Naive thymus-derived CD8-positive, alpha-beta T cell (primary cell): Measurements from ENCODE around the gene PIK3R2. TPM values are rescaled to one million over a fixed set of nuclear protein-coding genes. Genes with fewer than 3 reads are reported as not detected.
A peak's percentile ranks its signal among the peaks of the same experiment; 100 is the strongest.

Experiments used
- ATAC-seq, 2 donors: fragments of 150-1000 bp; cut with Tn5 transposase in 1 of 2; sonication (Bioruptor Pico), chemical (Tn5 transposase) in 1 of 2; 1 replicate in 1 of 2; 2 replicates in 1 of 2; pipeline ENCODE4 v1.10.0; 2021; ENCODE audit warnings: mild to moderate bottlenecking in 2 of 2, moderate library complexity in 2 of 2
- POLR2A ChIA-PET: fragments of 350-600 bp; sonication (Branson Sonifier 250); formaldehyde crosslinking; loops from one replicate; lab custom pipeline; 2021; ENCODE audit warnings: antibody characterized with exemption; lab: Charles Lee
- DNase-seq, 10 donors: peaks; one replicate each; pipeline versions ENCODE4 v3.0.0 to v3.0.0-alpha.2; 2020 to 2022
- H3K27ac Mint-ChIP-seq, 10 donors: one replicate each; pipeline ENCODE4 v1.8.0; 2020 to 2022; ENCODE audit warnings: mild to moderate bottlenecking in 10 of 10, mixed read lengths in 10 of 10, moderate library complexity in 4 of 10, inconsistent platforms in 1 of 10
- H3K27me3 Mint-ChIP-seq, 5 donors: one replicate each; pipeline ENCODE4 v1.8.0; 2021 to 2022; ENCODE audit warnings: mixed read lengths in 5 of 5
- H3K36me3 Mint-ChIP-seq, 3 donors: one replicate each; pipeline ENCODE4 v1.8.0; 2020 to 2022; ENCODE audit warnings: mixed read lengths in 3 of 3, mild to moderate bottlenecking in 2 of 3, inconsistent platforms in 1 of 3
- H3K4me1 Mint-ChIP-seq, 4 donors: one replicate each; pipeline ENCODE4 v1.8.0; 2021 to 2022; ENCODE audit warnings: mixed read lengths in 4 of 4
- H3K4me3 Mint-ChIP-seq, 10 donors: one replicate each; pipeline ENCODE4 v1.8.0; 2020 to 2022; ENCODE audit warnings: mild to moderate bottlenecking in 10 of 10, mixed read lengths in 10 of 10, moderate library complexity in 6 of 10, inconsistent platforms in 1 of 10
- H3K9me3 Mint-ChIP-seq, 9 donors: one replicate each; pipeline ENCODE4 v1.8.0; 2020 to 2022; ENCODE audit warnings: mixed read lengths in 9 of 9, mild to moderate bottlenecking in 3 of 9, inconsistent platforms in 1 of 9, moderate library complexity in 1 of 9
- polyA plus RNA-seq, 3 donors: library from polyadenylated mRNA; unstranded; fragments of 300-500 nt; fragmentation: Illumina TruSeq; gene quantifications; one replicate each; pipeline ENCODE4 v1.2.3, GENCODE V29; 2021
- total RNA-seq, 8 experiments: library from RNA in 2 of 8; stranded (reverse) in 2 of 8; gene quantifications; one replicate each; pipeline ENCODE4 v1.2.3 and lab custom pipeline; 2021 to 2026

The PIK3R2 gene
- total and polyA plus RNA-seq, 5 experiments from 2014 or later = 1.5 to 21.5 (median 11.7) TPM

- H3K36me3 Mint-ChIP-seq = peaks cover 3 to 90% (median 16%) of the 10 kb centered on the region in 3 donors
- POLR2A ChIA-PET = interaction anchor here (1.2 to 1.7 kb wide), 2 partner anchors 17 to 25 kb away, joined by 3 to 4 read pairs; no protein-coding TSS in a partner anchor
- no peaks in the 10 kb centered on the region for H3K9me3 Mint-ChIP-seq
- ATAC-seq = no peak
- no peak overlapping the region for H3K4me3 Mint-ChIP-seq
- H3K27me3 Mint-ChIP-seq = no peaks in the 10 kb centered on the region
- H3K4me1 Mint-ChIP-seq = peaks cover 0 to 3% (median 1%) of the 10 kb centered on the region in 4 donors
- no peak for DNase-seq
- H3K27ac Mint-ChIP-seq = peak overlapping the region in 4 of 10 donors; percentile 60 to 81 (median 76)
These were observed 9.1 kb upstream of the PIK3R2 start for GRCh38 chr19:18143902-18144301.

- Mint-ChIP-seq H3K9me3 (no peaks in the 10 kb centered on the region), H3K27ac (peak overlapping the region in 4 of 10 donors; percentile 60 to 81 (median 76)), H3K27me3 (no peaks in the 10 kb centered on the region), H3K36me3 (peaks cover 3 to 86% (median 14%) of the 10 kb centered on the region in 3 donors), H3K4me1 (peaks cover 0 to 3% (median 1%) of the 10 kb centered on the region in 4 donors), H3K4me3 (no peak overlapping the region)
- ATAC-seq (no peak), DNase-seq (no peak)
- POLR2A ChIA-PET = interaction anchor here (1.2 to 1.7 kb wide), 2 partner anchors 17 to 25 kb away, joined by 3 to 4 read pairs; no protein-coding TSS in a partner anchor
These were observed 8.6 kb upstream of the PIK3R2 start for GRCh38 chr19:18144361-18144760.

GRCh38 chr19:18144906-18145305 lies 8.1 kb upstream of the PIK3R2 start:
- no peak for DNase-seq
- POLR2A ChIA-PET = interaction anchor here (0.5 to 1.7 kb wide), 5 partner anchors 16 to 137 kb away, joined by 3 to 4 read pairs (median 3); partner anchors contain the start of gene ARRDC2
- peak overlapping the region in 4 of 10 donors; percentile 35 to 56 (median 48) for H3K27ac Mint-ChIP-seq
- H3K4me3 Mint-ChIP-seq = no peak overlapping the region
- no peak for ATAC-seq
- H3K4me1 Mint-ChIP-seq = peaks cover 0 to 4% (median 1%) of the 10 kb centered on the region in 4 donors
- peaks cover 3 to 84% (median 14%) of the 10 kb centered on the region in 3 donors for H3K36me3 Mint-ChIP-seq
- H3K9me3 Mint-ChIP-seq = no peaks in the 10 kb centered on the region
- no peaks in the 10 kb centered on the region for H3K27me3 Mint-ChIP-seq

- POLR2A ChIA-PET = interaction anchor here (0.5 to 1.7 kb wide), 6 partner anchors 16 to 545 kb away, joined by 3 to 5 read pairs (median 4); partner anchors contain the start of gene ARRDC2
- H3K36me3 Mint-ChIP-seq = peaks cover under 1 to 80% (median 11%) of the 10 kb centered on the region in 3 donors
- no peak overlapping the region for H3K4me3 Mint-ChIP-seq
- H3K9me3 Mint-ChIP-seq = no peaks in the 10 kb centered on the region
- peak overlapping the region in 3 of 10 donors; percentile 35 to 69 (median 43) for H3K27ac Mint-ChIP-seq
- DNase-seq (no peak), ATAC-seq (no peak)
- H3K4me1 Mint-ChIP-seq = peaks cover 0 to 7% (median 1%) of the 10 kb centered on the region in 4 donors
- no peaks in the 10 kb centered on the region for H3K27me3 Mint-ChIP-seq
These were observed 7.5 kb upstream of the PIK3R2 start for GRCh38 chr19:18145391-18145999.

- H3K4me3 Mint-ChIP-seq = no peak overlapping the region
- peaks cover 5 to 21% (median 7%) of the 10 kb centered on the region in 4 donors for H3K4me1 Mint-ChIP-seq
- peaks cover 0 to 62% (median 5%) of the 10 kb centered on the region in 3 donors for H3K36me3 Mint-ChIP-seq
- H3K27me3 Mint-ChIP-seq = no peaks in the 10 kb centered on the region
- DNase-seq (no peak), ATAC-seq (no peak)
- H3K9me3 Mint-ChIP-seq = no peaks in the 10 kb centered on the region
- POLR2A ChIA-PET = no interaction called here
- H3K27ac Mint-ChIP-seq = peak overlapping the region in 3 of 10 donors; percentile 55 to 68 (median 60)
These were observed 5.6 kb upstream of the PIK3R2 start for GRCh38 chr19:18147396-18147795.

GRCh38 chr19:18149596-18149975 lies 3.4 kb upstream of the PIK3R2 start:
- Mint-ChIP-seq H3K9me3 (no peaks in the 10 kb centered on the region), H3K27me3 (no peaks in the 10 kb centered on the region), H3K36me3 (peaks cover 0 to 44% (median 5%) of the 10 kb centered on the region in 3 donors), H3K4me1 (peaks cover 16 to 31% (median 17%) of the 10 kb centered on the region in 4 donors), H3K27ac (peak overlapping the region in 2 of 10 donors; percentile 35 to 40), H3K4me3 (peak overlapping the region in 2 of 10 donors; percentile 48 to 66)
- ATAC-seq (no peak), DNase-seq (no peak)
- POLR2A ChIA-PET = interaction anchor here (0.7 to 1.3 kb wide), 3 partner anchors 21 to 107 kb away, joined by 3 to 5 read pairs (median 4); no protein-coding TSS in a partner anchor

- Mint-ChIP-seq H3K9me3 (no peaks in the 10 kb centered on the region), H3K27ac (peak overlapping the region in 9 of 10 donors; percentile 93 to 99 (median 96)), H3K27me3 (no peaks in the 10 kb centered on the region), H3K36me3 (peaks cover 0 to 30% (median 1%) of the 10 kb centered on the region in 3 donors), H3K4me3 (peak overlapping the region; percentile 83 to 97 (median 93)), H3K4me1 (peaks cover 18 to 32% (median 20%) of the 10 kb centered on the region in 4 donors)
- ATAC-seq (no peak), DNase-seq (peak in 1 of 10 donors; percentile 62)
- POLR2A ChIA-PET = interaction anchor here (0.6 to 3.1 kb wide), 16 partner anchors 9 to 154 kb away, joined by 3 to 39 read pairs (median 5); partner anchors contain the start of genes IL12RB1, JUND and RAB3A
These were observed 2.0 kb upstream of the PIK3R2 start for GRCh38 chr19:18150776-18151624.

GRCh38 chr19:18152442-18152816 lies 534 bp upstream of the PIK3R2 start:
- Mint-ChIP-seq H3K27ac (peak overlapping the region; percentile 93 to 99 (median 96)), H3K27me3 (no peaks in the 10 kb centered on the region), H3K4me1 (peaks cover 15 to 31% (median 26%) of the 10 kb centered on the region in 4 donors), H3K4me3 (peak overlapping the region; percentile 83 to 97 (median 93)), H3K9me3 (no peaks in the 10 kb centered on the region), H3K36me3 (peaks cover 0 to 20% (median 0%) of the 10 kb centered on the region in 3 donors)
- DNase-seq = peak; percentile 95 to 100 (median 97)
- ATAC-seq = peak; percentile 70 to 72
- POLR2A ChIA-PET = interaction anchor here (0.6 to 3.1 kb wide), 18 partner anchors 9 to 152 kb away, joined by 3 to 39 read pairs (median 5); partner anchors contain the start of genes ARRDC2, IL12RB1, JUND and MAST3

GRCh38 chr19:18153556-18154134 lies 682 bp downstream of the PIK3R2 start:
- H3K4me1 Mint-ChIP-seq = peaks cover 15 to 31% (median 26%) of the 10 kb centered on the region in 4 donors
- POLR2A ChIA-PET = no interaction called here
- peak overlapping the region; percentile 83 to 97 (median 92) for H3K4me3 Mint-ChIP-seq
- H3K36me3 Mint-ChIP-seq = peaks cover 0 to 8% (median 0%) of the 10 kb centered on the region in 3 donors
- no peaks in the 10 kb centered on the region for H3K27me3 Mint-ChIP-seq
- no peaks in the 10 kb centered on the region for H3K9me3 Mint-ChIP-seq
- DNase-seq (peak in 3 of 10 donors; percentile 17 to 48 (median 41)), ATAC-seq (no peak)
- peak overlapping the region; percentile 75 to 96 (median 89) for H3K27ac Mint-ChIP-seq

GRCh38 chr19:18155095-18156087 lies 2.4 kb downstream of the PIK3R2 start:
- H3K4me1 Mint-ChIP-seq = peaks cover 16 to 31% (median 30%) of the 10 kb centered on the region in 4 donors
- POLR2A ChIA-PET = interaction anchor here (0.6 to 1.0 kb wide), 2 partner anchors 26 to 127 kb away, joined by 3 to 5 read pairs; no protein-coding TSS in a partner anchor
- DNase-seq = no peak
- H3K27ac Mint-ChIP-seq = no peak overlapping the region
- H3K27me3 Mint-ChIP-seq = no peaks in the 10 kb centered on the region
- ATAC-seq = no peak
- H3K4me3 Mint-ChIP-seq = peak overlapping the region in 7 of 10 donors; percentile 24 to 89 (median 61)
- H3K9me3 Mint-ChIP-seq = no peaks in the 10 kb centered on the region
- H3K36me3 Mint-ChIP-seq = peaks cover 0 to 3% (median 0%) of the 10 kb centered on the region in 3 donors

- peak overlapping the region in 1 of 10 donors; percentile 62 for H3K4me3 Mint-ChIP-seq
These were observed 3.3 kb downstream of the PIK3R2 start for GRCh38 chr19:18156268-18156667.

More at GRCh38 chr19:18156268-18156667, 3.3 kb downstream of the PIK3R2 start:
- Mint-ChIP-seq H3K27ac (peak overlapping the region in 5 of 10 donors; percentile 26 to 79 (median 44)), H3K27me3 (no peaks in the 10 kb centered on the region), H3K4me1 (peaks cover 17 to 35% (median 30%) of the 10 kb centered on the region in 4 donors), H3K9me3 (no peaks in the 10 kb centered on the region), H3K36me3 (peaks cover 0 to 3% (median 0%) of the 10 kb centered on the region in 3 donors)
- POLR2A ChIA-PET = no interaction called here
- DNase-seq (no peak), ATAC-seq (no peak)
